T-cell (primary cell): ENCODE data around the gene CCDC39. TPM values are rescaled to one million over a fixed set of nuclear protein-coding genes. Genes with fewer than 3 reads are reported as not detected.

Source experiments
- ATAC-seq, 4 experiments: fragments of 200-7000 bp in 3 of 4; fragments of 150-1000 bp in 1 of 4; cut with Tn5 transposase; replicated peaks in 1 of 4; 1 replicate in 3 of 4; 2 replicates in 1 of 4; pipeline ENCODE4 v1.10.0; 2021; ENCODE audit warnings: moderate library complexity in 3 of 4, mild to moderate bottlenecking in 2 of 4, moderate number of reproducible peaks in 1 of 4
- CTCF ChIA-PET, 2 donors: fragments of 300-600 bp; sonication (Branson Sonifier 250); formaldehyde crosslinking; loops; one replicate each; lab custom pipeline; 2022; ENCODE audit warnings: antibody characterized with exemption in 2 of 2; lab: Charles Lee
- POLR2A ChIA-PET, 2 donors: fragments of 300-600 bp; sonication (Branson Sonifier 250); formaldehyde crosslinking; loops; one replicate each; lab custom pipeline; 2022; ENCODE audit warnings: antibody characterized with exemption in 2 of 2; lab: Charles Lee
- DNase-seq, 35 experiments: peaks; one replicate each; pipeline versions ENCODE4 v3.0.0 to v3.0.0-alpha.2; 2013 to 2023
- H3K27ac ChIP-seq: one replicate; pipeline ENCODE4 v1.5.1; 2013; ENCODE audit warnings: low read length
- H3K27me3 ChIP-seq, 2 experiments: replicated peaks in 1 of 2; 1 replicate in 1 of 2; 2 replicates in 1 of 2; pipeline versions ENCODE4 v1.6.1 to v1.7.0; 2013; ENCODE audit warnings: low read length in 1 of 2, mixed read lengths in 1 of 2; ENCODE audit not compliant: control insufficient read depth in 2 of 2, insufficient read depth in 2 of 2; ENCODE audit errors: extremely low read depth in 1 of 2
- H3K36me3 ChIP-seq, 2 donors: 1 replicate in 1 of 2; 2 replicates in 1 of 2; pipeline versions ENCODE4 v1.6.1 to v1.7.0; 2013; ENCODE audit warnings: low read length in 1 of 2; ENCODE audit not compliant: control insufficient read depth in 2 of 2, insufficient read depth in 1 of 2; ENCODE audit errors: extremely low read depth in 1 of 2
- H3K4me1 ChIP-seq, 2 experiments: 1 replicate in 1 of 2; 2 replicates in 1 of 2; pipeline versions ENCODE4 v1.6.1 to v1.7.0; 2013; ENCODE audit warnings: low read length in 2 of 2, mixed read lengths in 1 of 2; ENCODE audit not compliant: insufficient read depth in 2 of 2, control insufficient read depth in 1 of 2; ENCODE audit errors: extremely low read depth in 1 of 2
- H3K4me3 ChIP-seq, 2 donors: 1 replicate in 1 of 2; 2 replicates in 1 of 2; pipeline versions ENCODE4 v1.5.1 to v1.7.0; 2013; ENCODE audit warnings: mild to moderate bottlenecking in 2 of 2, low read length in 1 of 2, moderate library complexity in 1 of 2; ENCODE audit not compliant: control insufficient read depth in 1 of 2; ENCODE audit errors: extremely low read depth in 1 of 2
- H3K9me3 ChIP-seq: 2 replicates; pipeline ENCODE4 v1.7.0; 2013
- H3K27ac Mint-ChIP-seq, 2 donors: one replicate each; pipeline ENCODE4 v1.8.0; 2020 to 2021; ENCODE audit warnings: mild to moderate bottlenecking in 2 of 2, mixed read lengths in 2 of 2
- H3K27me3 Mint-ChIP-seq, 2 donors: one replicate each; pipeline ENCODE4 v1.8.0; 2021 to 2022; ENCODE audit warnings: mixed read lengths in 2 of 2
- H3K36me3 Mint-ChIP-seq: one replicate; pipeline ENCODE4 v1.8.0; 2021; ENCODE audit warnings: mixed read lengths
- H3K4me1 Mint-ChIP-seq, 3 donors: one replicate each; pipeline ENCODE4 v1.8.0; 2020 to 2022; ENCODE audit warnings: mixed read lengths in 3 of 3, mild to moderate bottlenecking in 1 of 3
- H3K4me3 Mint-ChIP-seq, 3 donors: one replicate each; pipeline ENCODE4 v1.8.0; 2020 to 2022; ENCODE audit warnings: mild to moderate bottlenecking in 3 of 3, mixed read lengths in 3 of 3, moderate library complexity in 3 of 3
- H3K9me3 Mint-ChIP-seq, 3 donors: one replicate each; pipeline ENCODE4 v1.8.0; 2020 to 2022; ENCODE audit warnings: mixed read lengths in 3 of 3
- WGBS: methylation state at CpG from one replicate; pipeline ENCODE4 v1.1.5; 2013; ENCODE audit warnings: missing lambda C conversion rate; ENCODE audit not compliant: insufficient coverage; 5-methylcytosine and 5-hydroxymethylcytosine counted together
- total RNA-seq, 35 experiments: library from RNA in 6 of 35; stranded (reverse) in 6 of 35; fragments of 120-200 nt in 1 of 35; gene quantifications; one replicate each; pipeline versions ENCODE4 v1.2.1 to v1.2.4 and lab custom pipeline; 2013 to 2026

CCDC39 gene
- total RNA-seq, 5 donors from 2014 or later (not counting 1 experiment from before 2014, with no cell fraction given): not detected

DNA sequence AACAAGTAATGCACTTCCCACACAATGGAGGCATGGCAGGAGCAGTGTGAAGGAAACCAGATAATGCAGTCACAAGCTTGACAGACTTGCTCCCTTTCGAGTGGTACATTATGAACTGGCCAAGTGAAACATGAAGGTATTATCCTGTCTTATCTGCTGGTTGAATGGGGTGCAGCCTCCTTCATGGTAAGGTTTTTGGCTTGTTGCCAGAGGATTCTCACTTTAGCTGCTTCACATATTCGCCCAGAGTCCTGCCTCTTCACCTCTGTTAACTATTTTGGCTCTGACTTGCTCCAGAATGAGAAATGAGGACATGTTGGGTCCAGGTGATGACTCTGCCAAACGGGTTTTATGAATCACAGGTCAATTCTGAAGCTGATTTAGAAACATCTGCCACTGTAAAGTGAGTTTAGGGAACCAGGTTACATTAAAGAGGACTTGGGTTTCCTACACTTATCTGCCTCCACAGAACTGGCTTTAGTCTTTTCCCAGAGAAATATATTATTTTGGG lies 19.5 kb upstream of the CCDC39 start:
- H3K36me3 ChIP-seq: no peaks in the 10 kb centered on the region
- peaks cover 0 to 5% of the 10 kb centered on the region in 2 experiments for H3K27me3 ChIP-seq
- CTCF ChIA-PET: no interaction called here
- H3K9me3 ChIP-seq: no peaks in the 10 kb centered on the region
- Mint-ChIP-seq H3K27ac (no peak overlapping the region), H3K36me3 (no peaks in the 10 kb centered on the region), H3K27me3 (peaks cover 30 to 33% of the 10 kb centered on the region in 2 donors), H3K4me1 (no peaks in the 10 kb centered on the region), H3K9me3 (peaks cover 0 to 3% (median 0%) of the 10 kb centered on the region in 3 donors), H3K4me3 (no peak overlapping the region)
- no peaks in the 10 kb centered on the region for H3K4me1 ChIP-seq
- 29% methylated on average over 2 of the region's 3 CpGs for WGBS
- no peak overlapping the region for H3K4me3 ChIP-seq
- ATAC-seq (no peak), DNase-seq (no peak)
- H3K27ac ChIP-seq: no peak overlapping the region
- POLR2A ChIA-PET: no interaction called here

DNA sequence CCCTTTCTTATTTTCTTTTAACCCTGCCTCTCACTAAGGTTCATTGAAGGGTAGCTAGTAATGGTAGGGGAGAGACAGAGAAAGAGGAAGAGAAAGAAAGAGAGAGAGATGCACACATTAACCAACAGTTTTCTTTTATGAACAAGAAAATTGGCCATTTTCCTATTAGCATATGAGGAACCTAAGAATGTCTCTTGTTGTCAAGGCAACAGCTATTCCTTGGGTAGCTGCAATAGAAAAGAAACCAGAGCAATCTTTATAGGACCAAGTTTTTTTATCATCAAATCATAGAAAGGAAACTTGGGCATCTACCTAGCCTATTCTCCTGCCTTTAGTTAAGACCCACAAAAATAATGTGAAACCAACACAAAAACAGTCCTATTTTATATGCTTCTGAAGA lies 15.0 kb upstream of the CCDC39 start:
- POLR2A ChIA-PET: no interaction called here
- Histone ChIP-seq H3K36me3 (no peaks in the 10 kb centered on the region), H3K27ac (no peak overlapping the region), H3K4me3 (no peak overlapping the region), H3K4me1 (no peaks in the 10 kb centered on the region), H3K9me3 (no peaks in the 10 kb centered on the region), H3K27me3 (peaks cover 0 to 3% of the 10 kb centered on the region in 2 experiments)
- DNase-seq: no peak
- no peaks in the 10 kb centered on the region for H3K4me1 Mint-ChIP-seq
- no peak overlapping the region for H3K27ac Mint-ChIP-seq
- H3K27me3 Mint-ChIP-seq: peaks cover 28 to 32% of the 10 kb centered on the region in 2 donors
- CTCF ChIA-PET: no interaction called here
- no peak for ATAC-seq
- no peak overlapping the region for H3K4me3 Mint-ChIP-seq
- no peaks in the 10 kb centered on the region for H3K9me3 Mint-ChIP-seq
- H3K36me3 Mint-ChIP-seq: no peaks in the 10 kb centered on the region

DNA sequence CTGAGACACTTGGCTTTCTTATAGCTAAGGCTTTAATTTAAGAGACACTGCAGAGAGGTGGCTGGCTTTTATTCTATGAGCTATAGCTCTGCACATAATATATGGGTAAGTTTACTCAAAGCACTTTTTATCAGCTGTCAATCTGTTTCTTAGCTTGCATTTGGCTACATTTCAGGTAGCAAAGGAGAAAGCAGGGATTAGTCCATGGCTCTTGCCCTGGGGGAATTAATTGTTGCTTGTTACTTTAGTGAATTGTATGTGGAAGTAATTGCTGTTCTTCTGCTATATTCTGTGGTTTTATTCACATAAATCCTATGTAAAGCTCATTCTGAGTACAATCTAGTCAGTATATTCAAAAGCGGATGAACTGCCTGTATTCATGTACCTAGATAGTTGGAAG lies 14.4 kb upstream of the CCDC39 start:
- no CpG with 5 or more reads among the region's 1 CpG for WGBS
- peaks cover 26 to 30% of the 10 kb centered on the region in 2 donors for H3K27me3 Mint-ChIP-seq
- no peaks in the 10 kb centered on the region for H3K36me3 Mint-ChIP-seq
- ChIA-PET CTCF (no interaction called here), POLR2A (no interaction called here)
- Histone ChIP-seq H3K36me3 (no peaks in the 10 kb centered on the region), H3K27me3 (peaks cover 0 to 3% of the 10 kb centered on the region in 2 experiments), H3K9me3 (no peaks in the 10 kb centered on the region), H3K27ac (no peak overlapping the region), H3K4me3 (no peak overlapping the region), H3K4me1 (no peaks in the 10 kb centered on the region)
- DNase-seq: no peak
- H3K9me3 Mint-ChIP-seq: no peaks in the 10 kb centered on the region
- H3K4me1 Mint-ChIP-seq: no peaks in the 10 kb centered on the region
- H3K4me3 Mint-ChIP-seq: no peak overlapping the region
- ATAC-seq: no peak
- H3K27ac Mint-ChIP-seq: no peak overlapping the region

- H3K4me3 Mint-ChIP-seq: no peak overlapping the region
- H3K36me3 ChIP-seq: no peaks in the 10 kb centered on the region
- H3K27me3 ChIP-seq: peaks cover 0 to 3% of the 10 kb centered on the region in 2 experiments
- WGBS: no CpG with 5 or more reads among the region's 1 CpG
- H3K36me3 Mint-ChIP-seq: no peaks in the 10 kb centered on the region
- no peaks in the 10 kb centered on the region for H3K9me3 Mint-ChIP-seq
- ChIA-PET CTCF (interaction anchor here in 1 of 2 donors (0.8 kb wide), 1 partner anchor 1994 kb away, joined by 5 read pairs; no protein-coding TSS in a partner anchor), POLR2A (no interaction called here)
- DNase-seq: no peak
- H3K27me3 Mint-ChIP-seq: peaks cover 29 to 37% of the 10 kb centered on the region in 2 donors
- no peak overlapping the region for H3K27ac Mint-ChIP-seq
- no peaks in the 10 kb centered on the region for H3K4me1 Mint-ChIP-seq
- no peak overlapping the region for H3K27ac ChIP-seq
- no peaks in the 10 kb centered on the region for H3K9me3 ChIP-seq
- no peak for ATAC-seq
- no peaks in the 10 kb centered on the region for H3K4me1 ChIP-seq
- H3K4me3 ChIP-seq: no peak overlapping the region
These were observed 10.8 kb upstream of the CCDC39 start for GRCh38 chr3:180690061-180690460.

DNA sequence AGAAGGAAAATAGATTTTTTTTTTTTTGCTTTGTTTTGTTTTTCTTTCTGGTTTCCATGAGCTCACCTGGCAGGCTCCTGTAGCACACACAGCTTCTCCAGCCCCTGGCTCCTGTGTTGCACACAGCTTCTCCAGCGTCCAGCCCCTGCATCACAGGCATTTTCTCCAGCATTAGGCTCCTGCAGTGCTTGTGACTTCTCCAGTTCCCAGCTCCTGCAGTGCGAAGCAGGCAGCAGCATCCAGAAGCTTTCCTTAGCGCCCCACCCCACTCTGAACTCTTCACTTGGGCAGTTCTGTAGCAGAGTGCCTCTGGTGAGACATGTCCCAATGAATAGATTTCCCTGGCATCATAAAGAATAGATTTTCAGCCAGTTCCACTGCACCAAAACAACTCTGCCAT lies 5.5 kb upstream of the CCDC39 start:
- ChIA-PET POLR2A (no interaction called here), CTCF (no interaction called here)
- peaks cover under 1 to 3% of the 10 kb centered on the region in 2 experiments for H3K4me1 ChIP-seq
- H3K9me3 ChIP-seq: no peaks in the 10 kb centered on the region
- Mint-ChIP-seq H3K4me3 (no peak overlapping the region), H3K36me3 (no peaks in the 10 kb centered on the region), H3K4me1 (peaks cover 4 to 5% (median 5%) of the 10 kb centered on the region in 3 donors), H3K9me3 (peaks cover 0 to 3% (median 0%) of the 10 kb centered on the region in 3 donors), H3K27me3 (peaks cover 33 to 38% of the 10 kb centered on the region in 2 donors), H3K27ac (no peak overlapping the region)
- no peak overlapping the region for H3K27ac ChIP-seq
- ATAC-seq (no peak), DNase-seq (no peak)
- no peak overlapping the region for H3K4me3 ChIP-seq
- no peaks in the 10 kb centered on the region for H3K36me3 ChIP-seq
- H3K27me3 ChIP-seq: peaks cover 8% of the 10 kb centered on the region in 2 experiments
- 37% methylated on average over 3 of the region's 3 CpGs for WGBS

- no peak overlapping the region for H3K4me3 ChIP-seq
- ATAC-seq (no peak), DNase-seq (no peak)
- peaks cover 11 to 18% of the 10 kb centered on the region in 2 experiments for H3K27me3 ChIP-seq
- peaks cover 0 to 3% (median 0%) of the 10 kb centered on the region in 3 donors for H3K9me3 Mint-ChIP-seq
- H3K4me1 Mint-ChIP-seq: peaks cover 14% of the 10 kb centered on the region in 3 donors
- H3K27me3 Mint-ChIP-seq: peaks cover 37 to 44% of the 10 kb centered on the region in 2 donors
- WGBS: 70% methylated on average over 2 of the region's 2 CpGs
- H3K4me3 Mint-ChIP-seq: no peak overlapping the region
- ChIA-PET CTCF (interaction anchor here in 1 of 2 donors (0.6 kb wide), 1 partner anchor 1011 kb away, joined by 3 read pairs; no protein-coding TSS in a partner anchor), POLR2A (interaction anchor here in 1 of 2 donors (0.6 kb wide), 1 partner anchor 497 kb away, joined by 3 read pairs; no protein-coding TSS in a partner anchor)
- no peaks in the 10 kb centered on the region for H3K36me3 ChIP-seq
- no peak overlapping the region for H3K27ac Mint-ChIP-seq
- H3K27ac ChIP-seq: no peak overlapping the region
- peaks cover 5 to 13% of the 10 kb centered on the region in 2 experiments for H3K4me1 ChIP-seq
- H3K36me3 Mint-ChIP-seq: no peaks in the 10 kb centered on the region
- no peaks in the 10 kb centered on the region for H3K9me3 ChIP-seq
These were observed 4.5 kb upstream of the CCDC39 start for GRCh38 chr3:180683816-180684215.
